NCI-H345 (cell line): Measurements from ENCODE around the gene CPLX3.

Experiments used
- DNase-seq: peaks from one replicate; lab custom pipeline; 2025; lab: John Stamatoyannopoulos, UW

Gene CPLX3

GRCh38 chr15:74788042-74788682 is 38.3 kb upstream of the CPLX3 start:
- no peak for DNase-seq

GRCh38 chr15:74788683-74789151 is 37.7 kb upstream of the CPLX3 start:
- DNase-seq: no peak

GRCh38 chr15:74789171-74789631 is 37.2 kb upstream of the CPLX3 start:
- no peak for DNase-seq

GRCh38 chr15:74789741-74790079 is 36.7 kb upstream of the CPLX3 start:
- no peak for DNase-seq

GRCh38 chr15:74790080-74790916 is 36.1 kb upstream of the CPLX3 start:
- DNase-seq: no peak

GRCh38 chr15:74791007-74791406 is 35.4 kb upstream of the CPLX3 start:
- no peak for DNase-seq

GRCh38 chr15:74791667-74792066 is 34.8 kb upstream of the CPLX3 start:
- DNase-seq: no peak

- no peak for DNase-seq
These were observed 34.0 kb upstream of the CPLX3 start for GRCh38 chr15:74792227-74793016.

GRCh38 chr15:74793135-74794028 is 33.0 kb upstream of the CPLX3 start:
- DNase-seq: no peak

- no peak for DNase-seq
These were observed 32.0 kb upstream of the CPLX3 start for GRCh38 chr15:74794248-74794969.

- DNase-seq: no peak
These were observed 31.5 kb upstream of the CPLX3 start for GRCh38 chr15:74794970-74795349.

- no peak for DNase-seq
These were observed 30.3 kb upstream of the CPLX3 start for GRCh38 chr15:74795966-74796625.

GRCh38 chr15:74798388-74799254 is 27.8 kb upstream of the CPLX3 start:
- DNase-seq: no peak

GRCh38 chr15:74799255-74799855 is 27.1 kb upstream of the CPLX3 start:
- DNase-seq: no peak

GRCh38 chr15:74799856-74800558 is 26.4 kb upstream of the CPLX3 start:
- peak; percentile 55 for DNase-seq

GRCh38 chr15:74800559-74801094 is 25.8 kb upstream of the CPLX3 start:
- no peak for DNase-seq

GRCh38 chr15:74801311-74801997 is 25.0 kb upstream of the CPLX3 start:
- no peak for DNase-seq
